ENCODE results near the gene PCSK4. TPM values are rescaled to one million over a fixed set of nuclear protein-coding genes. Genes with fewer than 3 reads are reported as not detected.

The PCSK4 gene
- polyA plus RNA-seq, 1 of the 3 experiments (the other 2 are of a cell fraction): 6.6 TPM

DNA sequence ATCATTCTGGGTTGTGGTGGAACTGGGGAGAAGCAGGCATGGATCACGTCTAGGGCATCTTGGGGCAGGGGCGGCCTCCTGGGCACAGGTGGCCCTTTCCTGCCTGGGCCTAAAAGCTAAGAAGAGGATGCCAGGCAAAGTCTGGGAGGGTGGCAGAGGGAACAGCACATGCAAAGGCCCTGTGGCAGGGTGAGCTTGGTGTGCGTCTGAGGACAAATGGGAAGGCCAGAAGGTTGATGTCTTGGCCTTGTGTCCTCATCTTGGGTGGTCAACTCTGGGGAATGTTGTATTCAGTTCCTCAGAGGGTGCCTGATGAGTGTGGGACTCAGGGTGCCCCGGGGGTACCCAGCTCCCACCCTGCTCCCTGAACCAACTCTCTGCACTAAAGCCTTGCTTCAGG, 28.3 kb upstream of the PCSK4 start (continued):
- TF ChIP-seq, protein P1, sequence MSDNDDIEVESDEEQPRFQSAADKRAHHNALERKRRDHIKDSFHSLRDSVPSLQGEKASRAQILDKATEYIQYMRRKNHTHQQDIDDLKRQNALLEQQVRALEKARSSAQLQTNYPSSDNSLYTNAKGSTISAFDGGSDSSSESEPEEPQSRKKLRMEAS (IDR thresholded peaks at IDR 0.05; ENCODE audit: low read depth): no peak
- no peak for TF ChIP-seq MXI1 (IDR thresholded peaks at IDR 0.05; ENCODE audit: low read depth, low read length)

DNA sequence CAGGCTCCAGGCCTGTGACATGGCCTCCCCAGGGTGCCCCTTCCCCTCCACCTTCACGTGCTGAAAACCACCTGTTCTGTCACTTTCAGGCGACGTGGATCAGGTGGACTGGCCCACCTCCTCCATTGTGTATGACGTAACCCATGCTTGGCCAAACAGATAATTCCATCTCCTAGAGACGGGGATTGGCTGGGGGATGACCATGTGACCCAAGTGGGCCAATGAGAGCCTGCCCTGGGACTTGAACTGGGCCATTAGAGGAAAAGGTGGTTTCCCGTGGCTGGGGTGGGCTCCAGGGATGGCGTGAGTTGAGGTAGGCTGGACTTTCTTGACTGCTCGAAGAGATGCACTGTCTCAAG, 26.2 kb upstream of the PCSK4 start:
- Histone ChIP-seq H3K27me3 (ENCODE audit: insufficient read depth) (no peaks in the 10 kb centered on the region), H3K9ac (no peak overlapping the region), H4K20me1 (ENCODE audit: insufficient read depth) (no peaks in the 10 kb centered on the region), H3K79me2 (ENCODE audit: insufficient read depth) (no peaks in the 10 kb centered on the region), H3K4me3 (ENCODE audit: low read depth in 2 of 2, low read length in 1 of 2) (no peak overlapping the region), H3K27ac (ENCODE audit: low read depth in 2 of 2, low read length in 1 of 2) (no peak overlapping the region), H3K4me2 (no peak overlapping the region), H2AFZ (ENCODE audit: low read depth) (no peak overlapping the region), H3K4me1 (ENCODE audit: control insufficient read depth in 1 of 2, insufficient read depth in 2 of 2, low read depth in 1 of 2, low read length in 1 of 2) (no peaks in the 10 kb centered on the region), H3F3A (replicated peaks; ENCODE audit: insufficient read depth) (peaks cover 12% of the 10 kb centered on the region), H3K9me2 (no peaks in the 10 kb centered on the region), H3K9me3 (no peaks in the 10 kb centered on the region), H3K36me3 (replicated peaks in 1 of 2; ENCODE audit: control insufficient read depth in 1 of 2, insufficient read depth in 2 of 2, low read length in 1 of 2) (no peaks in the 10 kb centered on the region)
- ChIA-PET CTCF (no interaction called here), POLR2A (no interaction called here)
- DNase-seq: no peak
- 46% methylated on average over 8 of the region's 8 CpGs for WGBS (ENCODE audit: low lambda C conversion rate)
- TF ChIP-seq CHD2 (IDR thresholded peaks at IDR 0.05; ENCODE audit: low read length, partially characterized antibody) (no peak), EZH2phosphoT487 (IDR thresholded peaks at IDR 0.05; ENCODE audit: borderline replicate concordance, low read depth) (no peak), POLR2AphosphoS5 (IDR thresholded peaks at IDR 0.05; ENCODE audit: low read depth, low read length) (no peak), SIN3A (IDR thresholded peaks at IDR 0.05; ENCODE audit: borderline replicate concordance, low read depth, low read length) (no peak)
- TF ChIP-seq, protein P2, sequence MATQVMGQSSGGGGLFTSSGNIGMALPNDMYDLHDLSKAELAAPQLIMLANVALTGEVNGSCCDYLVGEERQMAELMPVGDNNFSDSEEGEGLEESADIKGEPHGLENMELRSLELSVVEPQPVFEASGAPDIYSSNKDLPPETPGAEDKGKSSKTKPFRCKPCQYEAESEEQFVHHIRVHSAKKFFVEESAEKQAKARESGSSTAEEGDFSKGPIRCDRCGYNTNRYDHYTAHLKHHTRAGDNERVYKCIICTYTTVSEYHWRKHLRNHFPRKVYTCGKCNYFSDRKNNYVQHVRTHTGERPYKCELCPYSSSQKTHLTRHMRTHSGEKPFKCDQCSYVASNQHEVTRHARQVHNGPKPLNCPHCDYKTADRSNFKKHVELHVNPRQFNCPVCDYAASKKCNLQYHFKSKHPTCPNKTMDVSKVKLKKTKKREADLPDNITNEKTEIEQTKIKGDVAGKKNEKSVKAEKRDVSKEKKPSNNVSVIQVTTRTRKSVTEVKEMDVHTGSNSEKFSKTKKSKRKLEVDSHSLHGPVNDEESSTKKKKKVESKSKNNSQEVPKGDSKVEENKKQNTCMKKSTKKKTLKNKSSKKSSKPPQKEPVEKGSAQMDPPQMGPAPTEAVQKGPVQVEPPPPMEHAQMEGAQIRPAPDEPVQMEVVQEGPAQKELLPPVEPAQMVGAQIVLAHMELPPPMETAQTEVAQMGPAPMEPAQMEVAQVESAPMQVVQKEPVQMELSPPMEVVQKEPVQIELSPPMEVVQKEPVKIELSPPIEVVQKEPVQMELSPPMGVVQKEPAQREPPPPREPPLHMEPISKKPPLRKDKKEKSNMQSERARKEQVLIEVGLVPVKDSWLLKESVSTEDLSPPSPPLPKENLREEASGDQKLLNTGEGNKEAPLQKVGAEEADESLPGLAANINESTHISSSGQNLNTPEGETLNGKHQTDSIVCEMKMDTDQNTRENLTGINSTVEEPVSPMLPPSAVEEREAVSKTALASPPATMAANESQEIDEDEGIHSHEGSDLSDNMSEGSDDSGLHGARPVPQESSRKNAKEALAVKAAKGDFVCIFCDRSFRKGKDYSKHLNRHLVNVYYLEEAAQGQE (IDR thresholded peaks at IDR 0.05; ENCODE audit: low read depth, low read length): no peak
- TF ChIP-seq, protein P3, sequence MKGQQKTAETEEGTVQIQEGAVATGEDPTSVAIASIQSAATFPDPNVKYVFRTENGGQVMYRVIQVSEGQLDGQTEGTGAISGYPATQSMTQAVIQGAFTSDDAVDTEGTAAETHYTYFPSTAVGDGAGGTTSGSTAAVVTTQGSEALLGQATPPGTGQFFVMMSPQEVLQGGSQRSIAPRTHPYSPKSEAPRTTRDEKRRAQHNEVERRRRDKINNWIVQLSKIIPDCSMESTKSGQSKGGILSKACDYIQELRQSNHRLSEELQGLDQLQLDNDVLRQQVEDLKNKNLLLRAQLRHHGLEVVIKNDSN (IDR thresholded peaks at IDR 0.05; ENCODE audit: borderline replicate concordance, low read depth): peak; percentile 56; the same call in 1 of the 2 replicates

DNA sequence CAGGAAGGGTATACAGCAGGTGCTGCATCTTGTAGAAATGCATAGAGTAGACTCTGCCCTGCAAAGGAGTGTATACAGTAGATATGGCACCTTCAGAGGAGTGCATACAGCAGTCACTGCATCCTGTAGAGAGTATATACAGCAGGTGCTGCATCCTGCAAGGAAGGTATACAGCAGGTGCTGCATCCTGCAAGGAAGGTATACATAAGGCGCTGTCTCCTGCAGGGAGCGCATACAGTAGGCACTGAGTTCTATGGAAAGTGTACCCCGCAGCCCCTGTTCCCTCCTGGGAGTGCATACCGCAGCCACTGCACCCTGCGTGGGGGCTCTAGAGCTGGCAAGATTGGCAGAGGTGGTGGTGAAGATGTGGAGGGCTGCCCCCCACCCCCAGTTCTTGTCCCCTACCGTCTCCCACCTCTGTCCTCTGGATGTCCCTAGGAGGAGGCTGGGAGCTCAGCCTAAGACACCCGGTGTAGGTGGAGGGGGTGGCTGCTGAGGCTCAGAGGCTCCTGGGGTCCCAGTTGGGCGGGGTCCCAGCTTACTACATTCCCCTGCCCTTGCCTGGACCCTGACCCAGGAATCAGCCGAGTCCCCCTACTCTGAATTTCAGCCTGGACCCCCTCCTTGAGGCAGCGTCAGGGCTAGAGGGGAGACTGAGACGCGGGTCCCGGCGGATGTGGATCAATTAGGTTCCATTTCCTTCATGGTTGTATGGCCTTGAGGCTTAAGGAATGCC, 25.0 kb upstream of the PCSK4 start:
- no peaks in the 10 kb centered on the region for H3K36me3 ChIP-seq (replicated peaks in 1 of 2; ENCODE audit: control insufficient read depth in 1 of 2, insufficient read depth in 2 of 2, low read length in 1 of 2)
- no peaks in the 10 kb centered on the region for H3K9me3 ChIP-seq
- H3K27me3 ChIP-seq (ENCODE audit: insufficient read depth): no peaks in the 10 kb centered on the region
- H3K4me3 ChIP-seq (ENCODE audit: low read depth in 2 of 2, low read length in 1 of 2): no peak overlapping the region
- H3K79me2 ChIP-seq (ENCODE audit: insufficient read depth): no peaks in the 10 kb centered on the region
- POLR2A ChIA-PET: no interaction called here
- H3K4me1 ChIP-seq (ENCODE audit: control insufficient read depth in 1 of 2, insufficient read depth in 2 of 2, low read depth in 1 of 2, low read length in 1 of 2): no peaks in the 10 kb centered on the region
- H3K9me2 ChIP-seq: no peaks in the 10 kb centered on the region
- CTCF ChIA-PET: interaction anchor here (1.4 kb wide), 1 partner anchor 31 kb away, joined by 11 read pairs; no protein-coding TSS in a partner anchor
- no peak overlapping the region for H2AFZ ChIP-seq (ENCODE audit: low read depth)
- H3K27ac ChIP-seq (ENCODE audit: low read depth in 2 of 2, low read length in 1 of 2): no peak overlapping the region
- 28% methylated on average over 4 of the region's 14 CpGs for WGBS (ENCODE audit: low lambda C conversion rate)
- H4K20me1 ChIP-seq (ENCODE audit: insufficient read depth): no peaks in the 10 kb centered on the region
- DNase-seq: no peak
- peaks cover 12% of the 10 kb centered on the region for H3F3A ChIP-seq (replicated peaks; ENCODE audit: insufficient read depth)
- no peak overlapping the region for H3K9ac ChIP-seq
- no peak for TF ChIP-seq SMC3 (IDR thresholded peaks at IDR 0.05; ENCODE audit: low read depth, low read length)
- TF ChIP-seq RXRA (IDR thresholded peaks at IDR 0.05; ENCODE audit: borderline replicate concordance, low read depth): no peak
- TF ChIP-seq, protein P4, sequence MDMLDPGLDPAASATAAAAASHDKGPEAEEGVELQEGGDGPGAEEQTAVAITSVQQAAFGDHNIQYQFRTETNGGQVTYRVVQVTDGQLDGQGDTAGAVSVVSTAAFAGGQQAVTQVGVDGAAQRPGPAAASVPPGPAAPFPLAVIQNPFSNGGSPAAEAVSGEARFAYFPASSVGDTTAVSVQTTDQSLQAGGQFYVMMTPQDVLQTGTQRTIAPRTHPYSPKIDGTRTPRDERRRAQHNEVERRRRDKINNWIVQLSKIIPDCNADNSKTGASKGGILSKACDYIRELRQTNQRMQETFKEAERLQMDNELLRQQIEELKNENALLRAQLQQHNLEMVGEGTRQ (IDR thresholded peaks at IDR 0.05; ENCODE audit: borderline replicate concordance, low read depth, low read length): no peak
- H3K4me2 ChIP-seq: no peak overlapping the region

Data from SK-N-SH (cell line).